ENCODE data around the gene ZNF254.
"Not testable (repeated sequence)": the region's sequence is repeated elsewhere in the genome, so short reads cannot be mapped to it uniquely, and the experiment has no call there.

ZNF254 gene

DNA sequence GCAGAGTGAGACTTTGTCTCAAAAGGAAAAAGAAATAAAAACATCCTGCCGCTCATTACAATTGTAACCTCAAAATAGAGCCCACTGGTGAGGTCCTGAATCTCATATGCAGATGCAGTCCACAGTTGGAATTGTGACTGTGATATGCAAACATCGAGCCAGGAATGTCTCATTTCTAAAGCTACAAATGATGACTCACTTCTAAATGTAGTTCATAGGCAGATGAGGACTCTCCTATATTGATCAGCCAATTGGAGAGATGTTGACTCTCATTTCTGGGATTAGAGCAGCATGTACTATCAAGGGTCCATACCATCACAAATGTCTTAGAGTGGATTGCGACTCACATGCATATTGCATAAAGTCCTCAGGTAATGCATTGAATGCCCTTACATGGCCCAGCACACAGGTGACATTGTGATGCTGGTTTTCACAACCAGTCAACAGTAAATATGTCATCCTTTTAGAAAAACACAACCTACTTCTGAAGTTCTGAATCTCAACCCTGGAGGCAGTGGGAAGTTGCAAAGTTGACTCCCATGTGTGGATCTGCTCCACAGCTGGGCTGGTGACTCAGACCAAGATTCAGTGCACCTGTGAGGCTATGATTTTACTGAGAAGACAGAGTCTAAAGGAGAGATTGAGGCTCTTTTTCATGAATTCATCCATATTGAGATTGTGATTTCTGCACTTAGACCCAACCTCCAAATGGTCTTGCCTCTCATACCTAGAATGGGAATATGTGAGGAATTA lies 16.9 kb upstream of the ZNF254 start:
- no peak for DNase-seq (ENCODE audit: low read depth, low spot score)
- no peak overlapping the region for H3K4me3 ChIP-seq (ENCODE audit: low read depth, low read length)
- ChIA-PET POLR2A (no interaction called here), CTCF (no interaction called here)
- TF ChIP-seq CTCF (IDR thresholded peaks at IDR 0.05; ENCODE audit: insufficient read depth, low read length, missing control alignments) = no peak

GRCh38 chr19:24071078-24071477 lies 15.9 kb upstream of the ZNF254 start:
- TF ChIP-seq CTCF (IDR thresholded peaks at IDR 0.05; ENCODE audit: insufficient read depth, low read length, missing control alignments) = no peak
- POLR2A ChIA-PET = interaction anchor here (1.1 kb wide), 1 partner anchor 16 kb away, joined by 3 read pairs; the partner anchor contains the start of gene ZNF254
- DNase-seq (ENCODE audit: low read depth, low spot score) = no peak

DNA sequence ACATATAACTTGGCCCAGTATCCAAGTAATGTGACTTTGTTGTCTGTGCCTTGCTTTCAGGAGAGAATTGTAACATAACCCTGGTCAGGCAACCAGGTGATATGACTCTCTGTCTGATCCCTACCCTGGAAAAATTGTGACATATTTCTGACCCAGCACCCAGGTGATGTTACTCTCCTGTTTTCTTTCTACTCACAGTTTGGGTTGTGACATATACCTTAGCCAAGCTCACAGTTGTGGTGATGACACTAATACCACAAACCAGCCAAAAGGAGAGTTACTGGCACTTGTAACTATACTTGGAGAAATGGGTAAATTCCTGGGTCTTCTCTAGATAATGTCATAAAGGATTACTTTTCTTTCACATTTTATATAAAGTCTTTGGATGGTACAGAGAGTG lies 14.3 kb upstream of the ZNF254 start:
- H3K4me3 ChIP-seq (ENCODE audit: low read depth, low read length) = no peak overlapping the region
- no peak for DNase-seq (ENCODE audit: low read depth, low spot score)
- CTCF ChIA-PET = no interaction called here
- TF ChIP-seq CTCF (IDR thresholded peaks at IDR 0.05; ENCODE audit: insufficient read depth, low read length, missing control alignments) = no peak
- POLR2A ChIA-PET = no interaction called here

More at GRCh38 chr19:24071078-24071477, 15.9 kb upstream of the ZNF254 start:
- CTCF ChIA-PET = no interaction called here
- no peak overlapping the region for H3K4me3 ChIP-seq (ENCODE audit: low read depth, low read length)

DNA sequence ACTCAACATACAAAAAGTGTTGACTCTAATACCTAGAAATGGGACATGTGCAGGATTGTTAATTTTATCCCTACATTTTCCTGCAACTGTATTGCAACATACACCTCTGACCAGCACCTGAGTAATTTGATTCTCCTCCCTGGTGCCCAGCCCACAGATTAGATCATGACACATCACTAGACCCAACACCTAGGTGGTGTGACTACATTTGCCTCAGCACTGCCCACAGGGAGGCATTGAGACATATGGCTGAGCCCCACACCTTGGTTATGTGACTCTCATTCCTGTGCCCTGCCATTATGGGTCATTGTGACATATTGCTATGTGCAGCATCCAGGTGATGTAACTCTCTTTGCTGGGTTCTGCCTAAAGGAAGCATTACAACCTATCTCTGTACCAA lies 13.2 kb upstream of the ZNF254 start:
- H3K4me3 ChIP-seq (ENCODE audit: low read depth, low read length) = no peak overlapping the region
- ChIA-PET POLR2A (no interaction called here), CTCF (no interaction called here)
- no peak for DNase-seq (ENCODE audit: low read depth, low spot score)
- TF ChIP-seq CTCF (IDR thresholded peaks at IDR 0.05; ENCODE audit: insufficient read depth, low read length, missing control alignments) = no peak

- ChIA-PET POLR2A (no interaction called here), CTCF (no interaction called here)
- no peak for TF ChIP-seq CTCF (IDR thresholded peaks at IDR 0.05; ENCODE audit: insufficient read depth, low read length, missing control alignments)
- DNase-seq (ENCODE audit: low read depth, low spot score) = no peak
- H3K4me3 ChIP-seq (ENCODE audit: low read depth, low read length) = no peak overlapping the region
Observed at GRCh38 chr19:24074720-24075454, 12.1 kb upstream of the ZNF254 start.

DNA sequence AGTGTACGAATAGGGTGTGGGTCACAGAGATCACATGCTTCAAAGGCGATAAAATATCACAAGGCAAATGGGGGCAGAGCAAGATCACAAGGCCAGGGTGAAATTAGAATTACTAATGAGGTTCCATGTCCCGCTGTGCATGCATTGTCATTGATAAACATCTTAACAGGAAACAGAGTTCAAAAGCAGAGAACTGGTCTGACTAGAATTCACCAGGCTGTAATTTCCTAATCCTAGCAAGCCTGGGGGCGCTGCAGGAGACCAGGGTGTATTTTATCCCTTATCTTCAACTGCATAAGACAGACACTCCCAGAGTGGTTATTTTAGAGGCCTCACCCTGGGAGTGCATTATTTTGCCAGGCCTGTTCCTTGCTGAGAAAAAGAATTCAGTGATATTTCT lies 11.5 kb upstream of the ZNF254 start:
- H3K4me3 ChIP-seq (ENCODE audit: low read depth, low read length); POLR2A ChIA-PET; DNase-seq (ENCODE audit: low read depth, low spot score); CTCF ChIA-PET: not testable (repeated sequence)
